HTERT RPE-1 (cell line): Measurements from ENCODE around the gene MDM1.

ENCODE experiments used
- in situ Hi-C: fragments of 300-500 bp; cut with MboI; formaldehyde crosslinking; loops from 4 replicates; pipeline ENCODE4 v1.14.3; 2020; ENCODE audit warnings: low sequenced_read_pairs

Gene MDM1, protein sequence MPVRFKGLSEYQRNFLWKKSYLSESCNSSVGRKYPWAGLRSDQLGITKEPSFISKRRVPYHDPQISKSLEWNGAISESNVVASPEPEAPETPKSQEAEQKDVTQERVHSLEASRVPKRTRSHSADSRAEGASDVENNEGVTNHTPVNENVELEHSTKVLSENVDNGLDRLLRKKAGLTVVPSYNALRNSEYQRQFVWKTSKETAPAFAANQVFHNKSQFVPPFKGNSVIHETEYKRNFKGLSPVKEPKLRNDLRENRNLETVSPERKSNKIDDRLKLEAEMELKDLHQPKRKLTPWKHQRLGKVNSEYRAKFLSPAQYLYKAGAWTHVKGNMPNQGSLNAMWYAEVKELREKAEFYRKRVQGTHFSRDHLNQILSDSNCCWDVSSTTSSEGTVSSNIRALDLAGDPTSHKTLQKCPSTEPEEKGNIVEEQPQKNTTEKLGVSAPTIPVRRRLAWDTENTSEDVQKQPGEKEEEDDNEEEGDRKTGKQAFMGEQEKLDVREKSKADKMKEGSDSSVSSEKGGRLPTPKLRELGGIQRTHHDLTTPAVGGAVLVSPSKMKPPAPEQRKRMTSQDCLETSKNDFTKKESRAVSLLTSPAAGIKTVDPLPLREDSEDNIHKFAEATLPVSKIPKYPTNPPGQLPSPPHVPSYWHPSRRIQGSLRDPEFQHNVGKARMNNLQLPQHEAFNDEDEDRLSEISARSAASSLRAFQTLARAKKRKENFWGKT

DNA sequence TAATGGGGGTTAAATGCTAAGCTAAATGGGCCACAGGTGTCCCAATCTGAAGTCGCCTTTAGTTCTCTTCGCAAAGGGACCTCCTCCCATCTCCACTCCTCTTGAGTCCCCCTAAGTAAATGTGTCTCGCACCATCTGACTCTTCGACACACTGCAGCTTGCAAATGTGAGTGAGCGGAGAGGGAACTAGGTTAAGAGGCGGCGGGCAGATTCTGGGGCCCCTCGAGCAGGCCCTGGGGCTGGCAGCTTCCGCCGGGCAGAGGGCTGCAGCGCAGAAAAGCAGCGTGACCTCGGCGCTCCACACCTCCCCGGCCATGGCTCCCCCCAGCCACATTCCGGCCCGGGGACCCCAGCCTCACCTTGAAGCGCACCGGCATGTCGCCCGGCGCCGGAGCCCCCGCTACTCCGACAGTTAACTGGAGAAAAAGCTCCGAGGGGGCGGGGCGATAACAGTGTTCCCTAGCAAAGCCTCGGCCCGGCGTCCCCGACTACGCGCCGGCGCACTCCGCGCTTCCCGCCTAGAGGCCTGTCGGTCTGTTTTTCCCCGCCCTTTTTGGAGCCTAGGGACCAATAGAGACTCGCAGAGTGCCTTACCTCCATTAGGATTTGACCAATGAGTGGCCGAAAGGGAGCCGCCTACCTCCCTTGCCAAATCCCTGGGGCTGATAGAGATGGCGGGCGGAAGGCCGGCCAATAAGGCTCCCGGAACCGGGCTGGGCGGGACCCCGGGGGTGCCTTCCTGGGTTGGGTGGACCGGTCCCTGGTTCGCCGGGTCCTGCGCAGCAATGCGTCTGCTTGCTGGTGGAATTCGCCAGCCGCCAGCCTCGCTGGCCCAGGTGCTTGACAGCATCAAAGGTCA, at the start of gene MDM1:
Gene MDM1 (minus strand): TSS at position 494 of the 859 bp plus-strand sequence. CDS start 117 bp downstream, at position 377.
- in situ Hi-C loops, result no loop called here

GRCh38 chr12:68381476-68382219, 49.5 kb upstream of the MDM1 start:
- in situ Hi-C loops, result no loop called here

DNA sequence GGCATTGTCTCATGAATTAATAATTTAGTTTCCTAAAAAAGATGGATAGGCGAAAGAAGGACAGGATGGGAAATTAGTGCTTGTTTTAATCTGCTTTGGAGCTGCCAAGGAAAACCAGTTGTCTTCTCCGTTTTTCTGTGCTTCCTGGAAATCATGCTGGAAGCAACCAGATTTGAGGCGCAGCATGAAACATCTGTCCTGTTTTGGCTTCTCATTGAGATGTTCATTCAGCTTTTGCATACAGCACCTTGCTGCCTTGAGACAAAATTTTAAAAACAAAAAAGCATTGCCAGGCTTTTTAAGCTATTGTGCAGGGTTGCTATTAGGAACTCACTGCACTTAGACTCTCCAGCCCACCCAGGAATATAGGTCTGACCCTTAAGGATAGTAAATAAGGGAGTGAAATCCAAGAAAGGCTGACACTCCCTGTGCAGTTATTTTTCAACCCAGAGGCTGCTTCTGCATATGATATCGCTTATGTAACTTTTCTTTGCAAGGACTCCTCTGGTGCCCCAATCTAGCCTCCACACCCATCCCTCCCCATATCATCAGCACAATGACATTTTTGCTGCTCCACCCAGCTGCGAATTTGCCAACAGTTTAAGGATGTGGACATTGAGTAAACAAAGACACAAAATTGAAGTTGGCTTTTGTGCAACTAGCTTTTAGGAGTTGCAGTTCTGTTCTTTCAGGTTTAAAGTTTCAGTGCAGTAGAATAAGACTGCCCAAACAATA, 46.9 kb upstream of the MDM1 start:
- in situ Hi-C loops, result no loop called here

DNA sequence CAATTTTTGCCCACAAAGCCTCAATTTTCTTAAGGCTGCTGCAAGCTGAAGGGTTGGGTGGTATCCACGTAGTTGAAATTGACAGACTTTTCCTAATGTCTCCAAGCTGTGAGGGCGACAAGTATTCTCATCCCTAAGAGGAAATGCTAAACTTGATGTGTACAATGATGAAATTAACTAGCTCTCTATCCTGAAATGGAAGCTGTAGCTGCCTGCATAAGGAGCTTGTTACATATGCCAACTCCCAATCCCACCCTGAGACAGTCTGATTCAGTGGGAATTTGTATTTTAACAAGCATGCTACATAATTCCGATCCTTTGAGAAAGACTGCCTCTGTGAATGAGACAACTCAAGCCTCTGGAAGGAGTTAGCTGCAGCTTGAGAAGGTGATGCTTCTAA, 45.7 kb upstream of the MDM1 start:
- in situ Hi-C loops, result no loop called here

- in situ Hi-C loops, result no loop called here
Measured at GRCh38 chr12:68376901-68377300, 44.7 kb upstream of the MDM1 start.

- in situ Hi-C loops, result no loop called here
Measured at GRCh38 chr12:68375756-68376695, 43.9 kb upstream of the MDM1 start.

DNA sequence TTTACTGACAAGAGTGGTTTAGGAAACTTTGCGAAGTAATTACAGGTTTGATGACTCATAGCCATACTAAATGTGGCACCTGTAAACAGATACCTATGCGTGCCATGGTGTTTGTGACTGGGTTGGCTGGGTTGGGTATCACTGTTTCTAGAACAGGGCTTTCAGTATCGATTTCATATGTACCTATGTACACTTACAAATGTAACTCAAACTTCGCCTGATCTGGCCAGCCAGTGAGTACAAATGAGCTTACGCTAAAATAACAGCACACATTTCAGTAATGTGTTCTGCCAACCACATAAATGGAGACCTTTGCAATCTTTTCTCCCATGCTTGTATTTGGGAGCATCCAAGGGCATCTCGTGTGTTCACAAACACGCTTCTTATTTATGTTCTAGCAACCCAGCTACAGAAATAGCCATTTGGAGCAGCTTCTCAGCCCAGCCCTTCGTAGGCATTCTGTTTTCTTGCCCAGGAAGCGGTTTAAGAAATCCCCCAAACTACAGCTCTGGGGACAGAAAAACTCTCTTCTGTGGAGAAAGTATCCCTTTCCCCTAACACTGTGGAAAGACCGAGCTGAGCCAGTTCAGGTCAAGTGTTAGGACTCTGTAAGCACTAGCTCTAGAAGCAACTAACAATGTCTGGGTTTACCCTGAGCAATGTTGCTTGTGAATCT, 42.3 kb upstream of the MDM1 start:
- in situ Hi-C loops, result no loop called here

- in situ Hi-C loops, result no loop called here
Measured at GRCh38 chr12:68370667-68371066, 38.5 kb upstream of the MDM1 start.

DNA sequence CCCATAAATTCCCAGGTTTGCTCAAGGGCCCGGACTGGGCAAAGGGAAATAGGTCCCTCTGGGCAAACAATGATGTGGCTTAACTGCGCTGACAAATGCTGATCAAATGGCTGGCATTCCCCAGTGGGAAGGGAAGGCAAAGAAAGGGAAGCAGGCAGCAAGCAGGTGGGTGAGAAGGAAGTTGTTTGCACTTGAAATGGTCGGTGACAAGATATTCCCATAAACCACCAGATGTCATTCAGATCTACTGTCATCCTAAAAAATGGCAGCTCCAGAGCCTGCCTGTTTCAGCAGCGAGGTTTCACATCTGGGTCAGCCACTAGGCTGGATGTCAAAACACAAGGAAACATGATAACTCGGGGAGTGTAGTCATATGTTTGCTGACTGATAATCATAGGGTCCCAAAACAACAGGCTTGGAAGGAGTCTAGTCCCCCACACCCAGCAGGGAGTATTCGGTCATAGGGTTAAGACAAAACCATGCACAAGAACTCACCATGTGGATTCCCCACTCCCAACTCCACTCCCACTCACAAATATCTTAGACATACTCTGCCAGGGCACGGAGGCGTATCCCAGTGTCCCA, 37.9 kb upstream of the MDM1 start:
- in situ Hi-C loops, result no loop called here

GRCh38 chr12:68368327-68368726, 36.2 kb upstream of the MDM1 start:
- in situ Hi-C loops, result no loop called here

GRCh38 chr12:68367903-68368302, 35.7 kb upstream of the MDM1 start:
- in situ Hi-C loops, result no loop called here

DNA sequence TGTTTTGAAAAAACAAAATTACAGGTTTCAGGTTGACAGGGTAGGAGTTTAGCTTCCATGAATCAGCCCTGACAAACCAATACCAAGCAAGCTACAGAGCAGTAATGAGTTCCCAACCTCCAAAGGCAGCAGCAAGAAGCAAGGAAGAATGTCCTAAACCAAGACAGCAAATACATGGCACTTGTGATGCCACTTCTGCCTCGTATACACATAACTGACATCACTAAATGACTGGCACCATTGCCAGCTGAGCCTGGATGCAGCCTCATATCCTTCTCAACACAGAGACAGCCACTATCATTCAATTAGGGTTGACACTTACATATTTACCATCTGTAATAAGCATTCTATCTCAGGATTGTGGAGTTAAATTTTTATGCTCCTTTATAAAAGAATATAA, 35.0 kb upstream of the MDM1 start:
- in situ Hi-C loops, result no loop called here

GRCh38 chr12:68364893-68365725, 32.9 kb upstream of the MDM1 start:
- in situ Hi-C loops, result no loop called here

- in situ Hi-C loops, result no loop called here
Measured at GRCh38 chr12:68364328-68364727, 32.2 kb upstream of the MDM1 start.

GRCh38 chr12:68361953-68362352, 29.8 kb upstream of the MDM1 start:
- in situ Hi-C loops, result no loop called here

DNA sequence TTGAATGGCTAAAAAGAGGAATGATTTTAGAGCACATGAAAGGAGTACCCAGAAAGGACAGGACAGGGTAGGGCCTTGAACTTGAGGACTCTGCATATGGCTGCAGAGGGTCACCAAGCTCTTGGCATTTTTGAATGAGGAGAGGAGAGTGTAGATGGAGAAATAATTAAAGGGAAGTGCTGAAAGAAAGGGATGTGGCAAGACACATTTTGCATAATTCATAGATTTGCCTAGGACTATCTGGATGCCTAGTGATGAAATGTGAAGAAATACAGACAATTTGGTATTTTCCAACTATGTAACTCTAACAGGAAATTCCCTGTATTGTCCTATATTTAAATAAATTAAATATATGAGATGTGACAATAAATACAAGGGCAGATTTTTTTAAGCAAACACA, 27.5 kb upstream of the MDM1 start:
- in situ Hi-C loops, result no loop called here
